OCI-LY3 (cell line): ENCODE results near the gene VEZT.

Experiments used
- CTCF ChIP-seq: fragments of 200-600, 300-600 bp; sonication (generic); IDR thresholded peaks from 2 replicates; pipeline ENCODE4 v1.5.1; 2014; ENCODE audit warnings: antibody characterized with exemption, low read length, low read depth
- EZH2phosphoT487 ChIP-seq: fragments of 200-600 bp; shearing (Covaris generic); IDR thresholded peaks from 2 replicates; pipeline ENCODE4 v1.6.1; 2018; ENCODE audit warnings: antibody characterized with exemption, mixed run types, low read depth

- TF ChIP-seq CTCF (no peak), EZH2phosphoT487 (no peak)
These were observed 12.5 kb upstream of the VEZT start for GRCh38 chr12:95205016-95205624.
